SK-N-SH treated with all-trans-retinoic acid at 6 μM for 48 hours (cell line): ENCODE measurements around the gene KREMEN1.

ENCODE experiments used
- ATAC-seq: fragments of 200-7000 bp; cut with Tn5 transposase; 3 replicates; pipeline ENCODE4 v1.9.1; 2020; ENCODE audit warnings: mild to moderate bottlenecking, moderate library complexity
- BACH2 ChIP-seq: fragments of 250-450 bp; sonication (Bioruptor Pico); IDR thresholded peaks from 2 replicates; pipeline ENCODE4 v1.9.0; 2021; ENCODE audit warnings: mild to moderate bottlenecking, borderline replicate concordance
- CSDC2 ChIP-seq: fragments of 250-450 bp; sonication (Bioruptor Pico); IDR thresholded peaks from 2 replicates; pipeline ENCODE4 v1.5.0; 2020; ENCODE audit warnings: mild to moderate bottlenecking, moderate library complexity
- ESRRG ChIP-seq: fragments of 250-450 bp; sonication (Bioruptor Pico); IDR thresholded peaks from 2 replicates; pipeline ENCODE4 v1.6.1; 2021; ENCODE audit warnings: mild to moderate bottlenecking
- GLIS3 ChIP-seq: fragments of 250-450 bp; sonication (Bioruptor Pico); IDR thresholded peaks from 2 replicates; pipeline ENCODE4 v1.5.0; 2020; ENCODE audit warnings: mild to moderate bottlenecking, moderate library complexity
- ISL1 ChIP-seq: fragments of 250-450 bp; sonication (Bioruptor Pico); IDR thresholded peaks from 2 replicates; pipeline ENCODE4 v2.1.2; 2022; ENCODE audit warnings: mild to moderate bottlenecking, moderate library complexity
- OSR1 ChIP-seq: fragments of 250-450 bp; sonication (Bioruptor Pico); IDR thresholded peaks from 2 replicates; pipeline ENCODE4 v1.8.0; 2022; ENCODE audit warnings: moderate library complexity, mild to moderate bottlenecking, inconsistent platforms
- PPARA ChIP-seq: fragments of 250-450 bp; sonication (Bioruptor Pico); IDR thresholded peaks from 2 replicates; pipeline ENCODE4 v1.5.0; 2020; ENCODE audit warnings: mild to moderate bottlenecking, borderline replicate concordance
- RARB ChIP-seq: fragments of 250-450 bp; sonication (Bioruptor Pico); IDR thresholded peaks from 2 replicates; pipeline ENCODE4 v1.8.0; 2021; ENCODE audit warnings: mild to moderate bottlenecking, moderate library complexity
- SNAI2 ChIP-seq: fragments of 250-450 bp; sonication (Bioruptor Pico); IDR thresholded peaks from 2 replicates; pipeline ENCODE4 v1.5.0; 2020; ENCODE audit warnings: mild to moderate bottlenecking, moderate library complexity
- TCF4 ChIP-seq: fragments of 250-450 bp; sonication (Bioruptor Pico); IDR thresholded peaks from 2 replicates; pipeline ENCODE4 v1.8.0; 2021; ENCODE audit warnings: mild to moderate bottlenecking, moderate library complexity, borderline replicate concordance
- TOX ChIP-seq: fragments of 250-450 bp; sonication (Bioruptor Pico); IDR thresholded peaks from 2 replicates; pipeline ENCODE4 v1.8.0; 2021; ENCODE audit warnings: mild to moderate bottlenecking, moderate library complexity, borderline replicate concordance
- ZC3H10 ChIP-seq: fragments of 250-450 bp; sonication (Bioruptor Pico); IDR thresholded peaks from 2 replicates; pipeline ENCODE4 v1.5.1; 2021; ENCODE audit warnings: mild to moderate bottlenecking, moderate library complexity
- ZFP3 ChIP-seq: fragments of 250-450 bp; sonication (Bioruptor Pico); IDR thresholded peaks from 2 replicates; pipeline ENCODE4 v1.5.0; 2020; ENCODE audit warnings: mild to moderate bottlenecking, moderate library complexity
- ZFP30 ChIP-seq: fragments of 450-650 bp; formaldehyde crosslinking; IDR thresholded peaks from 2 replicates; pipeline ENCODE4 v1.5.0; 2022; ENCODE audit warnings: mild to moderate bottlenecking, moderate library complexity
- ZNF565 ChIP-seq: fragments of 450-650 bp; formaldehyde crosslinking; conservative IDR thresholded peaks from 2 replicates; pipeline ENCODE4 v1.5.0; 2020; ENCODE audit warnings: low read depth, mild to moderate bottlenecking, moderate library complexity
- ZNF70 ChIP-seq: fragments of 450-650 bp; formaldehyde crosslinking; IDR thresholded peaks from 2 replicates; pipeline ENCODE4 v1.5.0; 2020; ENCODE audit warnings: mild to moderate bottlenecking, moderate library complexity
- TF ChIP-seq, protein P1 (sequence below): fragments of 250-450 bp; sonication (Bioruptor Pico); IDR thresholded peaks from 2 replicates; pipeline ENCODE4 v1.8.0; 2021; ENCODE audit warnings: low read depth, mild to moderate bottlenecking, moderate library complexity, borderline replicate concordance
- TF ChIP-seq, protein P2 (sequence below): fragments of 250-450 bp; sonication (Bioruptor Pico); IDR thresholded peaks from 2 replicates; pipeline ENCODE4 v1.5.1; 2020; ENCODE audit warnings: low read depth, mild to moderate bottlenecking, moderate library complexity
- TF ChIP-seq, protein P3 (sequence below): fragments of 250-450 bp; sonication (Bioruptor Pico); IDR thresholded peaks from 2 replicates; pipeline ENCODE4 v1.8.0; 2020; ENCODE audit warnings: mild to moderate bottlenecking, moderate library complexity, borderline replicate concordance
- TF ChIP-seq, protein P4 (sequence below): fragments of 250-450 bp; sonication (Bioruptor Pico); IDR thresholded peaks from 2 replicates; pipeline ENCODE4 v1.5.1; 2021; ENCODE audit warnings: mild to moderate bottlenecking, moderate library complexity

KREMEN1 gene

DNA sequence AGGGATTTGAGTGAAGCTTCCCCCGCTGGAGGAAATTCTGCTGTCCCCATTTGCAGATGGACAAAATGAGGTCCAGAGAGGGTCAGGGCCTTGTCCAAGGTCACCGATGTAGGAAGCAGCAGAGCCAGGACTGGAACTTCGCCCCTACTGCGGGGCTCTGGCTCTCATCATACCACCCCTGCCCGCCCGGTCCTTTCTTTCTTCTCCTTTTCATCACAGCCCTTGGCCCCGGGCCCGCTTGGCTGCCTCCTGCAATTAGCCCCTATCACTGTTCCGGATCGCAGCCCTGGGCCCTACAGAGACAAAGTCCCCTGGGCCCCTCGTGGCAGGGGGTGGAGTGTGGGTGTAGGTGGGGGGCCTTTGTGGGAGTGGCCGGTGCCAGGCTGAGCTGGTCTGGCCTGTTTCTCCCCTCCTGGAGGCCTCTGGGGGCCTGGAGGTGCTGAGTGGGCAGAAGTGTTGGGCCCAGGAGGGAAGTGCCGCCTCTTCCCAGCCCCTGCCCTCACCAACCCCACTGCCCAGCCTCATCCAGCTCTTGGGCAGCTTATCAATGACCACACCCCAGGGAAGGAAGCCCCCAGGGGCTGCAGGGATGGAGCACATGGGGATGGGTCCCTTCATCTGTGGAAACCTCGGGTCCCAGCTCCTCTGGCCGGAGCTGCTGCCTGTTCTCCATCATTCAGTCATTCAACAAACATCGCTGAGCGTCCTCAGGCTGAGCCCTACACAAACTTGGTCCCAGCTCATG, 136.2 kb downstream of the KREMEN1 start:
- ATAC-seq: no peak
- no peak for TF ChIP-seq SNAI2
- no peak for TF ChIP-seq CSDC2 (CRISPR knock-in tag)
- no peak for TF ChIP-seq ZFP30 (CRISPR knock-in tag)
- TF ChIP-seq ZC3H10: no peak
- no peak for TF ChIP-seq ZFP3 (CRISPR knock-in tag)
- TF ChIP-seq, protein P1, sequence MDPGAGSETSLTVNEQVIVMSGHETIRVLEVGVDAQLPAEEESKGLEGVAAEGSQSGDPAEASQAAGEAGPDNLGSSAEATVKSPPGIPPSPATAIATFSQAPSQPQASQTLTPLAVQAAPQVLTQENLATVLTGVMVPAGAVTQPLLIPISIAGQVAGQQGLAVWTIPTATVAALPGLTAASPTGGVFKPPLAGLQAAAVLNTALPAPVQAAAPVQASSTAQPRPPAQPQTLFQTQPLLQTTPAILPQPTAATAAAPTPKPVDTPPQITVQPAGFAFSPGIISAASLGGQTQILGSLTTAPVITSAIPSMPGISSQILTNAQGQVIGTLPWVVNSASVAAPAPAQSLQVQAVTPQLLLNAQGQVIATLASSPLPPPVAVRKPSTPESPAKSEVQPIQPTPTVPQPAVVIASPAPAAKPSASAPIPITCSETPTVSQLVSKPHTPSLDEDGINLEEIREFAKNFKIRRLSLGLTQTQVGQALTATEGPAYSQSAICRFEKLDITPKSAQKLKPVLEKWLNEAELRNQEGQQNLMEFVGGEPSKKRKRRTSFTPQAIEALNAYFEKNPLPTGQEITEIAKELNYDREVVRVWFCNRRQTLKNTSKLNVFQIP (CRISPR knock-in tag): no peak
- no peak for TF ChIP-seq ZNF565
- no peak for TF ChIP-seq ZNF70 (CRISPR knock-in tag)
- TF ChIP-seq, protein P2, sequence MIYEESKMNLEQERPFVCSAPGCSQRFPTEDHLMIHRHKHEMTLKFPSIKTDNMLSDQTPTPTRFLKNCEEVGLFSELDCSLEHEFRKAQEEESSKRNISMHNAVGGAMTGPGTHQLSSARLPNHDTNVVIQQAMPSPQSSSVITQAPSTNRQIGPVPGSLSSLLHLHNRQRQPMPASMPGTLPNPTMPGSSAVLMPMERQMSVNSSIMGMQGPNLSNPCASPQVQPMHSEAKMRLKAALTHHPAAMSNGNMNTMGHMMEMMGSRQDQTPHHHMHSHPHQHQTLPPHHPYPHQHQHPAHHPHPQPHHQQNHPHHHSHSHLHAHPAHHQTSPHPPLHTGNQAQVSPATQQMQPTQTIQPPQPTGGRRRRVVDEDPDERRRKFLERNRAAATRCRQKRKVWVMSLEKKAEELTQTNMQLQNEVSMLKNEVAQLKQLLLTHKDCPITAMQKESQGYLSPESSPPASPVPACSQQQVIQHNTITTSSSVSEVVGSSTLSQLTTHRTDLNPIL: no peak

DNA sequence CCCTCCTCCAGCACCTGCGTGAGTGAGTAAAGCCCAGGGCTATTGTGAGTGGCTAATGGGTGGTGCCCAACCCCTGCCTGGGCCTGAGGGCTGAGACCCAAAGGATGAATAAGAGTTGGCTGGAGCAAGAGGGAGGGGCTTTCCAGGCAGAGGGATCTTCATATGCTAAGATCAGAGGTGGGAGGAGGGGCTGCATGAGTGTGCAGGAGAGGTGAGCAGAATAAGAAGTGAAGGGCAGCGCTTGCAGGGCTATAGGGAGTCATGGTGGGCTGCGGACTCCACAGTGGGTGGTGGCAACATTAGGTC, 136.7 kb downstream of the KREMEN1 start:
- ATAC-seq: no peak
- TF ChIP-seq ISL1 (CRISPR knock-in tag) (no peak), GLIS3 (CRISPR knock-in tag) (no peak), SNAI2 (no peak), OSR1 (no peak), TCF4 (no peak)
- TF ChIP-seq, protein P3, sequence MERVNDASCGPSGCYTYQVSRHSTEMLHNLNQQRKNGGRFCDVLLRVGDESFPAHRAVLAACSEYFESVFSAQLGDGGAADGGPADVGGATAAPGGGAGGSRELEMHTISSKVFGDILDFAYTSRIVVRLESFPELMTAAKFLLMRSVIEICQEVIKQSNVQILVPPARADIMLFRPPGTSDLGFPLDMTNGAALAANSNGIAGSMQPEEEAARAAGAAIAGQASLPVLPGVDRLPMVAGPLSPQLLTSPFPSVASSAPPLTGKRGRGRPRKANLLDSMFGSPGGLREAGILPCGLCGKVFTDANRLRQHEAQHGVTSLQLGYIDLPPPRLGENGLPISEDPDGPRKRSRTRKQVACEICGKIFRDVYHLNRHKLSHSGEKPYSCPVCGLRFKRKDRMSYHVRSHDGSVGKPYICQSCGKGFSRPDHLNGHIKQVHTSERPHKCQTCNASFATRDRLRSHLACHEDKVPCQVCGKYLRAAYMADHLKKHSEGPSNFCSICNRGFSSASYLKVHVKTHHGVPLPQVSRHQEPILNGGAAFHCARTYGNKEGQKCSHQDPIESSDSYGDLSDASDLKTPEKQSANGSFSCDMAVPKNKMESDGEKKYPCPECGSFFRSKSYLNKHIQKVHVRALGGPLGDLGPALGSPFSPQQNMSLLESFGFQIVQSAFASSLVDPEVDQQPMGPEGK (CRISPR knock-in tag): no peak
- TF ChIP-seq, protein P1 (CRISPR knock-in tag): no peak

DNA sequence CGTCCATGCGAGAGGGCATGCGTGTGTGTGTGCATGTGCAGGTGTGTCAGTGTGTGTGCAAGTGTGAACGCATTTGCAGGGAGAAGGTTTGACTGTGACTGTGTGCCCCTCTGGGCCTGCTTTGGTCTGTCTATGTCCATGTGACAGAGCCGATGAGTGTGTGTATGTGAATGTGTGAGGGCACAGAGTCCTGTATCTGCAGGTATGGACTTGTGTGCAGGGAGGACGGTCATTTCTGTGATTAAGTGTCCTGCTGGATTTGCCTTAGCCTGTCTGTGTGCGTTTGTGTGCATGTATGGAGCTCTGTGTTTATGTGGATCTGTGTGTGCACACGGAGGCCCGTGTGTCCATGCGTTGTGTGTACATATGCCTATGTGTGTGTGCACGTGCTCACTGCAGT, 138.2 kb downstream of the KREMEN1 start:
- TF ChIP-seq, protein P3 (CRISPR knock-in tag): no peak
- TF ChIP-seq ZNF70 (CRISPR knock-in tag) (no peak), BACH2 (CRISPR knock-in tag) (no peak), PPARA (no peak), TOX (CRISPR knock-in tag) (no peak), ZFP3 (CRISPR knock-in tag) (no peak), TCF4 (no peak), OSR1 (no peak), ESRRG (CRISPR knock-in tag) (no peak), ZNF565 (no peak), SNAI2 (no peak), RARB (CRISPR knock-in tag) (no peak), CSDC2 (CRISPR knock-in tag) (no peak), ZC3H10 (no peak), ZFP30 (CRISPR knock-in tag) (no peak)
- TF ChIP-seq, protein P4, sequence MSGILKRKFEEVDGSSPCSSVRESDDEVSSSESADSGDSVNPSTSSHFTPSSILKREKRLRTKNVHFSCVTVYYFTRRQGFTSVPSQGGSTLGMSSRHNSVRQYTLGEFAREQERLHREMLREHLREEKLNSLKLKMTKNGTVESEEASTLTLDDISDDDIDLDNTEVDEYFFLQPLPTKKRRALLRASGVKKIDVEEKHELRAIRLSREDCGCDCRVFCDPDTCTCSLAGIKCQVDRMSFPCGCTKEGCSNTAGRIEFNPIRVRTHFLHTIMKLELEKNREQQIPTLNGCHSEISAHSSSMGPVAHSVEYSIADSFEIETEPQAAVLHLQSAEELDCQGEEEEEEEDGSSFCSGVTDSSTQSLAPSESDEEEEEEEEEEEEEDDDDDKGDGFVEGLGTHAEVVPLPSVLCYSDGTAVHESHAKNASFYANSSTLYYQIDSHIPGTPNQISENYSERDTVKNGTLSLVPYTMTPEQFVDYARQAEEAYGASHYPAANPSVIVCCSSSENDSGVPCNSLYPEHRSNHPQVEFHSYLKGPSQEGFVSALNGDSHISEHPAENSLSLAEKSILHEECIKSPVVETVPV: no peak
- TF ChIP-seq, protein P1 (CRISPR knock-in tag): no peak
- TF ChIP-seq, protein P2: no peak
- TF ChIP-seq, all 23 proteins: peak for 0
- no peak for ATAC-seq
